Thoracic aorta (tissue), 2 donors: ENCODE results near the gene HEMGN. TPM values are rescaled to one million over a fixed set of nuclear protein-coding genes. Genes with fewer than 3 reads are reported as not detected.

Experiments
- ATAC-seq: fragments of 150-250 bp; one replicate; pipeline ENCODE4 v1.8.0; 2017; ENCODE audit warnings: low read depth; ENCODE audit not compliant: insufficient number of reproducible peaks, low FRiP score
- DNase-seq: peaks from one replicate; pipeline ENCODE4 v3.0.0-alpha.2; 2020; ENCODE audit warnings: low spot score
- H3K27ac ChIP-seq, 2 donors: fragments of 200-600 bp; sonication (generic); 1 replicate in 1 of 2; 2 replicates in 1 of 2; pipeline ENCODE4 v1.5.1; 2016; ENCODE audit warnings: mild to moderate bottlenecking in 2 of 2, moderate library complexity in 2 of 2
- H3K27me3 ChIP-seq: fragments of 200-600 bp; sonication (generic); replicated peaks from 2 replicates; pipeline ENCODE4 v1.6.0; 2016; ENCODE audit warnings: mild to moderate bottlenecking; ENCODE audit not compliant: insufficient read depth
- H3K36me3 ChIP-seq: fragments of 200-600 bp; sonication (generic); one replicate; pipeline ENCODE4 v1.5.1; 2016
- H3K4me1 ChIP-seq, 2 donors: fragments of 200-600 bp; sonication (generic); 1 replicate in 1 of 2; 2 replicates in 1 of 2; pipeline versions ENCODE4 v1.5.1 to v1.6.0; 2016; ENCODE audit warnings: low read depth in 2 of 2, mild to moderate bottlenecking in 1 of 2; ENCODE audit not compliant: control insufficient read depth in 1 of 2
- H3K4me3 ChIP-seq: fragments of 200-600 bp; sonication (generic); 2 replicates; pipeline ENCODE4 v1.5.1; 2016; ENCODE audit warnings: mild to moderate bottlenecking
- H3K9me3 ChIP-seq: fragments of 200-600 bp; sonication (generic); 2 replicates; pipeline ENCODE4 v1.5.1; 2016
- total RNA-seq, 2 donors: library from RNA; depleted of rRNA; stranded (reverse); fragments of >200 nt; gene quantifications; one replicate each; pipeline versions ENCODE4 v1.1.0 to v1.2.3, GENCODE V29; 2016
- TF ChIP-seq, protein P1 (sequence below): fragments of 200-600 bp; sonication (generic); IDR thresholded peaks from one replicate; pipeline ENCODE4 v1.5.1; 2019; ENCODE audit warnings: antibody characterized with exemption

Gene HEMGN
- total RNA-seq, 2 donors from 2014 or later: 0.42 TPM; not detected in 1

GRCh38 chr9:97972753-97973152 is 34.8 kb upstream of the HEMGN start:
- TF ChIP-seq, protein P1, sequence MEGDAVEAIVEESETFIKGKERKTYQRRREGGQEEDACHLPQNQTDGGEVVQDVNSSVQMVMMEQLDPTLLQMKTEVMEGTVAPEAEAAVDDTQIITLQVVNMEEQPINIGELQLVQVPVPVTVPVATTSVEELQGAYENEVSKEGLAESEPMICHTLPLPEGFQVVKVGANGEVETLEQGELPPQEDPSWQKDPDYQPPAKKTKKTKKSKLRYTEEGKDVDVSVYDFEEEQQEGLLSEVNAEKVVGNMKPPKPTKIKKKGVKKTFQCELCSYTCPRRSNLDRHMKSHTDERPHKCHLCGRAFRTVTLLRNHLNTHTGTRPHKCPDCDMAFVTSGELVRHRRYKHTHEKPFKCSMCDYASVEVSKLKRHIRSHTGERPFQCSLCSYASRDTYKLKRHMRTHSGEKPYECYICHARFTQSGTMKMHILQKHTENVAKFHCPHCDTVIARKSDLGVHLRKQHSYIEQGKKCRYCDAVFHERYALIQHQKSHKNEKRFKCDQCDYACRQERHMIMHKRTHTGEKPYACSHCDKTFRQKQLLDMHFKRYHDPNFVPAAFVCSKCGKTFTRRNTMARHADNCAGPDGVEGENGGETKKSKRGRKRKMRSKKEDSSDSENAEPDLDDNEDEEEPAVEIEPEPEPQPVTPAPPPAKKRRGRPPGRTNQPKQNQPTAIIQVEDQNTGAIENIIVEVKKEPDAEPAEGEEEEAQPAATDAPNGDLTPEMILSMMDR: no peak
- H3K9me3 ChIP-seq: no peaks in the 10 kb centered on the region
- no peak overlapping the region for H3K4me3 ChIP-seq
- no peak overlapping the region for H3K27ac ChIP-seq
- H3K27me3 ChIP-seq: no peaks in the 10 kb centered on the region
- ATAC-seq: no peak
- no peak for DNase-seq
- H3K4me1 ChIP-seq: no peaks in the 10 kb centered on the region
- H3K36me3 ChIP-seq: no peaks in the 10 kb centered on the region

DNA sequence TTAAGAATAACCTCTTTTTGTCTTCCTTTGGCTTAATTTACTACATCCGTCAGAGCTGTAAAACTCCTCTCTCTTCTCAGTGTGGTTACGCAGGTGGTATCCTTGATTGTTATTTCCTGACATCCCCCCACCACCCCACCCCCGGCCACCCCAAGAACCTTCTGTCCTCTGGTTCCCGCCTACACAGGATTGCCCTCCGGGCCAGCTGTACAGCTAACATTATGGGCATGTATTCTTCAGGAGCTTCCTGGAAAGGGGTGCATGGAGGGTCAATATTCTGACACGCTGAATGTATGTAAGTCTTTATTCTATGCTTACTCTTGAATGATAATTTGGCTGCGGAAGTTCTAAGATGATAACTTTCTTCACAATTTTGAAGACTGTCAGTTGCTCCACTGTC is 32.2 kb upstream of the HEMGN start:
- Histone ChIP-seq H3K4me1 (no peaks in the 10 kb centered on the region), H3K27ac (no peak overlapping the region), H3K27me3 (no peaks in the 10 kb centered on the region), H3K36me3 (no peaks in the 10 kb centered on the region), H3K9me3 (no peaks in the 10 kb centered on the region), H3K4me3 (no peak overlapping the region)
- DNase-seq (no peak), ATAC-seq (no peak)
- TF ChIP-seq, protein P1: no peak

DNA sequence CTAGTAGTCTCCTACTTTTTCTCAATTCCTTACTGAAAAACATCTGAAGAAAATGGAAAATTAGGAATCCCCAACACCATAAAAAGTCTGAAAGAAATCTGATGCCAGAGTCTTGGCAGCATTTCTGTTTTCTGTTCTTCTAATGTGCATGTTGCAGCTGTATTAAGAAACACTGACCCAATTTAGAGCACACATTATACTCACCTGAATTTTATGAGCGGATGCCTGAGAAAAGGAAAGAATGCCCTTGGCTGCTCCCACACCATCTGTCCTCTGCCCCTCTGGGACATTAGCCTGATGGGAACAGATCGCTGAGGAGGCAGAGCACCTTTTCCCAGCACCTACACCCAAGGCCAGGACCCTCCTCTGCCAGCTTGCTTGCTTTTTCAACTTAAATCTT is 31.0 kb upstream of the HEMGN start:
- no peaks in the 10 kb centered on the region for H3K4me1 ChIP-seq
- ATAC-seq: no peak
- TF ChIP-seq, protein P1: no peak
- H3K9me3 ChIP-seq: no peaks in the 10 kb centered on the region
- no peak for DNase-seq
- no peaks in the 10 kb centered on the region for H3K27me3 ChIP-seq
- no peak overlapping the region for H3K27ac ChIP-seq
- no peak overlapping the region for H3K4me3 ChIP-seq
- no peaks in the 10 kb centered on the region for H3K36me3 ChIP-seq

DNA sequence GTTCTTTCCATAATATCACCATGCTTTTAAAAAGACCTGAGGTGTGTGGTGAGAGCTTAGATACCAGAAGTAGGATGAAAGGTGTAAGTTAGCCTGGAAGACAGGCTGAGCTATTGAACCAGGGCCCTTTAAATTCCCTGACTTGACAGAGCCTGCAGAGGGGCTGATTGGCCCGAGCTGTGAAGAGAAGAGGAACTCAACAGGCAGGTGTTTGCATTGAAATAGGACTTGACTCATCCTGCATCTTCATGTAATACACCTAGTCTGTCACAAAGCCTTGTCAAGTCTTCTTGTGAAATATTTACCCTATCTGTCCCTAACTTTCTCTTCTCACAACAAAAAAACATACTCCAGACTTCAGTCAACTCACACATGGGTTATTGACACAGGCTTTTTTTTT is 28.5 kb upstream of the HEMGN start:
- Histone ChIP-seq H3K27ac (no peak overlapping the region), H3K4me3 (no peak overlapping the region), H3K9me3 (no peaks in the 10 kb centered on the region), H3K36me3 (no peaks in the 10 kb centered on the region), H3K27me3 (no peaks in the 10 kb centered on the region), H3K4me1 (no peaks in the 10 kb centered on the region)
- TF ChIP-seq, protein P1: no peak
- DNase-seq (no peak), ATAC-seq (no peak)

GRCh38 chr9:97964901-97965300 is 26.9 kb upstream of the HEMGN start:
- Histone ChIP-seq H3K27me3 (no peaks in the 10 kb centered on the region), H3K4me1 (no peaks in the 10 kb centered on the region), H3K27ac (no peak overlapping the region), H3K36me3 (no peaks in the 10 kb centered on the region), H3K9me3 (no peaks in the 10 kb centered on the region), H3K4me3 (no peak overlapping the region)
- ATAC-seq: no peak
- TF ChIP-seq, protein P1: no peak
- no peak for DNase-seq
